Smooth muscle cell of trachea (primary cell): ENCODE measurements around the gene ZNF480. TPM values are rescaled to one million over a fixed set of nuclear protein-coding genes. Genes with fewer than 3 reads are reported as not detected.

Experiments
- total RNA-seq: library from RNA; depleted of rRNA; stranded (reverse); fragments of >200 nt; gene quantifications from 2 replicates; pipeline ENCODE4 v1.2.1, GENCODE V29; 2014

The ZNF480 gene
- 5.5 and 6.5 TPM in 2 replicates for total RNA-seq

DNA sequence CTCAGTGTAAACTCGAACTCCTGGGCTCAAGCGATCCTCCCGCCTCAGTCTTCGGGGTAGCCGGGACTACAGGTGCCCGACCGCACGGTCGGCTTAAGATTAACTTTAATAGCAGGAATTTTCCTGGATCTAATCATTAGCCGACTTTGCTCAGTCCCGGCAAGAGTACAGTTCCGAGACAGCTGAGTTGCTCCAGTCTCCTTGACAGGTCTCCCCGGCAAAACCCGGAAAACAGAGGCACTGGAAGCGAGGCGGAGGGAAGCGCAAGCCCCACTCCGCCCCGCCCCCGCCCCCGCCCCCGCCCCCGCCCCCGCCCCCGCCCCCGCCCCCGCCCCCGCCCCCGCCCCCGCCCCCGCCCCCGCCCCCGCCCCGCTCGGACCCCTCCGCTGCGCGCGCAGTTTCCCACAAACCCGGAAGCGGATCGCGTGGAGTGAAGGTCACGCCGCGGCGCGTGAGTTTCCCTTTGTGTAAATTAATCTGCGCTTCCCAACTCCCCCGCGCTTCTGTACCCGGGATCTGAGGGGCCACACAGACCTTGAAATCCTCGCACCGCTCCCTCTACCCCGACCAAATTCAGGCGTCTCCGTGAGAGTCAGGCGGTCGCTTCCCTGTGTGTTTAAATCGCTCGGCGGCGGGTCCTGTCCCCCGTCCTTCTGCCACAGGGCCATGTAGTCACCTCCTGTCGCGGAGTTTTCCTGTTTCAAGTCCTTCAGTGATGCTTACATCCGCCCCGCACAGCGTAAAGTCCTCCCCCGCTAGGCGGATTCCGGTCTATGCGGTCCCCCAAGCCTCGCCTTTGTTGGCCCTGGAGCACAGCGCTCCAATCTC lies at the start of gene ZNF480:
TSS of gene ZNF480 (plus strand) at position 397 of the 828 bp plus-strand sequence. CDS start 3,244 bp downstream, outside the sequence.

DNA sequence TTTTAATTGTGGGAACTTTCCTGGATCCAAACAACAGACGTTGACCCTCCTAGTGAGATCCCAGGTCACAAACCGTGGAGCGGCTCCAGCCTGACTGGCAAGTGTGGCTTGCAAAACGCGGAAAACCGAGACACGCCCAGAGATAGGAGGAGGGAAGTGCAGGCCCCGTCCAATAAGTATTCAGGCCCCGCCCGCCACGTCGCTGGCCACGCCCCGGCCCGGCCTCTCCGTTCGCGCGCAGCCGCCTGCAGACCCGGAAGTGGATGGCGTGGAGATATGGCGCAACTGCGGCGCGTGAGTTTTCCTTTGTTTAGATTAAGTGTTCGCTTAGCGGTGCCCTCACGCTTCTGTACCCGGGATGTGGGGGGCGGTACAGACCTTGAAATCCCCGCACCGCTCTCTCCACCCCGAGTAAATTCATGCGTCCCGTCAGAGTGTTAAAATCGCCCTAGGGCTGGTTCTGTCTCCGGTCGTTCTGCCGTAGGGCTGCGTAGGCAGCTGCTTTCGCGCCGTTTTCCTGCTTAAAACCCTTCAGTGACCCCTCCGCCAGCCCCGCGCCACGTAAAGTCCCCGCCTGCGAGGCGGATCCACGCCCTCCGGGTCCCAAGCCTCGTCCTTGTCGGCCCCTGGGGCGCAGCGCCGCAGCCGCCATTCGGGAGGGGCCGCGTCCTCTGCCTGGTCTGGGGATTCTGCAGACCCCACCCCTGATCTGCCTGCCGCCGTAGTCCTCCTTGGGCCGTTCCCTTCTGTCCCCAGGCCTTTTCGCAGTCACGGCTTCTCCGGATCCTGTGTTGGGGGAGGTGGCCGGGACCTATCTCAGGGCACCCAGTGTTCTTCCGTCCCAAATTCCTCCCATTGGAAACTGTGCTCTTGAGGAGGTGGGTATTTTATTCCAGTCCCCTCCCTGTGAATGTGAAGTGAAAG lies 27.4 kb upstream of the ZNF480 start, which contains the start of gene ZNF766:
TSS of gene ZNF766 (plus strand) at position 250 of the 924 bp plus-strand sequence. CDS start at position 277, 27 bp downstream.

DNA sequence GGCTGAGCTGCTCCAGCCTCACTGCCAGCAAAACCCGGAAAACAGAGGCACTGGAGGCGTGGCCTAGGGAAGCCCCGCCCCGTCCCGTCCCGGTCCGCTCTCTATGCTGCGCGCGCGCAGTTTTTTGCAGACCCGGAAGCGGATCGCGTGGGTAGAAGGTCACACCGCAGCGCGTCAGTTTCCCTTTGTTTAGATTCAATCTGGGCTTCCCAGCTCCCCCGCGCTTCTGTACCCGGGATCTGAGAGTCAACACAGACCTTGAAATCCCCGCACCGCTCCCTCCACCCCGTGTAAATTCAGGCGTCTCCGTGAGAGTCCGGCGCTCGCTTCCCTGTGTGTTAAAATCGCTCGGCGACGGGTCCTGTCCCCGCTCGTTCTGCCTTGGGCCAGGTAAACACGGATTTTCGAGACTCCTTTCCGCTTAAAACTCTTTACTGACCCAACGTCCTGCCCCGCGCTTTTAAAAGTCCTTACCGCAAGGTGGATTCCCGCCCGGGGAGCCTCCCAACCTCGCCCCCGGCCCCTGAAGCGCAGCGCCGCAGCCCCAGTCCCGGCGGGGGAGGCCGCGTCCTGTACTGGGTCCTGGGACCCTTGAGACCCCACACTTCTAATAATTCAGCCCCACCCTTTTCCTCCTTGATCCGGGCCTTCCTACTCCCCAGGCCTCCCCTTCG lies 39.3 kb downstream of the ZNF480 start, which contains the start of gene ZNF610:
TSS of gene ZNF610 (plus strand) at position 127 of the 674 bp plus-strand sequence. CDS start 12,930 bp downstream, outside the sequence.

GRCh38 chr19:52369559-52370340 lies 72.8 kb downstream of the ZNF480 start, which contains the start of gene ZNF880:
Gene ZNF880 (plus strand): TSS chr19:52369923. CDS start chr19:52369966, 43 bp downstream.

Other genes starting within 250 kb of the ZNF480 start
- 8.9 and 13.8 TPM in 2 replicates for gene ZNF432, start 248.3 kb upstream of the ZNF480 start, total RNA-seq
- gene ZNF841, start 201.4 kb upstream of the ZNF480 start, total RNA-seq: 23.5 and 26.9 TPM in 2 replicates
- gene ZNF616, start 157.2 kb upstream of the ZNF480 start, total RNA-seq: 12.9 and 14.1 TPM in 2 replicates
- 8.7 and 10.8 TPM in 2 replicates for gene ZNF836, start 125.5 kb upstream of the ZNF480 start, total RNA-seq
- gene PPP2R1A, start 107.1 kb upstream of the ZNF480 start, total RNA-seq: 256 and 283 TPM in 2 replicates
- 13.2 and 15.3 TPM in 2 replicates for gene ZNF766, start 27.6 kb upstream of the ZNF480 start, total RNA-seq
- 2.9 and 4.3 TPM in 2 replicates for gene ZNF610, start 39.1 kb downstream of the ZNF480 start, total RNA-seq
- gene ZNF880, start 72.8 kb downstream of the ZNF480 start, total RNA-seq: 21.8 and 28.2 TPM in 2 replicates
- gene ZNF528, start 100.7 kb downstream of the ZNF480 start, total RNA-seq: 30.4 and 38.3 TPM in 2 replicates
- 0.17 TPM in 1 of 2 replicates, not detected in the other for gene ZNF534, start 132.0 kb downstream of the ZNF480 start, total RNA-seq
- 6.3 and 7.0 TPM in 2 replicates for gene ZNF578, start 156.4 kb downstream of the ZNF480 start, total RNA-seq
- 16.0 and 18.0 TPM in 2 replicates for gene ZNF808, start 230.5 kb downstream of the ZNF480 start, total RNA-seq